Activated CD8-positive, alpha-beta memory T cell treated with anti-CD3 and anti-CD28 coated beads for 48 hours (primary cell): ENCODE data around the gene PEX11G.

Source experiments
- DNase-seq, 3 experiments: peaks; one replicate each; pipeline ENCODE4 v3.0.0-alpha.2; 2020; ENCODE audit warnings: low read depth in 2 of 3, low spot score in 2 of 3

PEX11G gene

DNA sequence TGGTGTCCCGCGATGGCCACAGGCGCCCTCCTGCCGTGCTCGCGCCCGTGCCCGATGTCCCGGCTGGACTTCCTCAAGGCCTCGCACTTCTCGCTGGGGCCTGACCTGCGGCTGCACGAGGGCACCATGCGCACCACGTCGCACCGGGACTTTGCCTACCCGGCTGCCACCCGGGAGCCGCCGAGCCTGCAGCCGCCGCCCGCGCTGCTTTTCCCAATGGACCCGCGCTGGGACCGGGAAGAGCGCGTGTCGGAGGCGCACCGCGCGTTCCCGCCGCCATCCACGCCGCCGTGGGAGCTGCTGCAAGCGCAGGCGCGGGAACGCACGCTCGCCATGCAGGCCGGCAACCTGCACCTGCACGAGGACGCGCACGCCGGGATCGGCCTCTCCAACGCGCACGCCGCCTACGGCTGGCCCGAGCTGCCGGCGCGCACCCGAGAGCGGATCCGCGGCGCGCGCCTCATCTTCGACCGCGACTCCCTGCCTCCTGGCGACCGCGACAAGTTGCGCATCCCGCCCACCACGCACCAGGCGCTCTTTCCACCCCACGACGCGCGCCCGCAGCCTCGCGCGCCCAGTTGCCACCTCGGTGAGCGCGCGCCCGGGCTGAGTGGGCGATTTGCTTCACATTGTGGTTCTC, 12.1 kb upstream of the PEX11G start:
- peak in 2 of 3 experiments; percentile 28 to 38 for DNase-seq

DNA sequence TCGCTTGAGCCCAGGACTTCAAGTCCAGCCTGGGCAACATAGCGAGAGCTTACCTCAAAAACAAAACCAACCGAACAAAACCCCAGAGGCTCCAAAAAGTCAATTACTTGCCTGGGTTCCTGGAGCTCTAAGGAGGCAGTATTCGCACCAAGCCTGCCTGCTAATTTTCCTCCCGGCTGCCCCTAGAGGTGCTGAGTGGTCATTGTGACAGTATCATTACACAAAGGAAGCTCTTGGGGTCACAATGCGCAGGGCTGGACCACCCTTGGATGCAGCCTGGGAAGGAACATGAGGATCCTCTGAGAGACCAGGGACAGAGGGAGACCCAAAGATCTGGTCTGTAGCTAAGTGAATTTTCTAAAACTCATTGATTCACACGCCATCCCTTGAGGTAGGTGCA, 8.5 kb upstream of the PEX11G start:
- no peak for DNase-seq

DNA sequence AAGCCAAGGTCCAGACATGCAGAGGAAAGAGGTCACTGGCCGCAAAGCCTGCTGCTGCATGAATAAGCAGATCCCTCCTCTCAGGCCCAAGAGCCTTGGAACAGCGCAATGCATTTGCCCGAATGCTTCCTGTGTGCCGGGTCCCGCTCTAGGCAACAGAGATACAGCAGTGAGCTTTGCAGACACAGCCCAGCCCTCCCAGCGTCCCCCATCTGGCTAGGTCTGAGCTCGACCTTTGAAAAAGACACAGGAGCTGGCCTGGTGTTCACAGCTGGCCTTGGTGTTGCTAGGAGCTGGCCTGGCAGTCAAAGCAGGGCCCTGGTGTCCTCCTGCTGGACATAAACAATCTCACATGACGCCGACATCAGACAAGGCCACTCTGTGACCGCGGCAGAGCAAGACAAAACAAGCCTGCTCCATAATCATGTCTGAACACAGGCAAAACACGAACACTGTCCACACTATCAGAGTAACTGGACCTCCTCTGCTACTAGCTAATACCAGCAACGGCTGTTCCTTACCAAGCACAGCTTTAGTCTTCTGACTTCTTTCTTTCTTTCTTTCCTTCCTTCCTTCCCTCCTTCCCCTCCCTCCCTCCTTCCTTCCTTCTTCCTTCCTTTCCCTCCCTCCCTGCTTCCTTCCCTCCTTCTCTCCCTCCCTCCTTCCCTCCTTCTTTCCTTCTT, 5.7 kb upstream of the PEX11G start:
- DNase-seq: no peak

DNA sequence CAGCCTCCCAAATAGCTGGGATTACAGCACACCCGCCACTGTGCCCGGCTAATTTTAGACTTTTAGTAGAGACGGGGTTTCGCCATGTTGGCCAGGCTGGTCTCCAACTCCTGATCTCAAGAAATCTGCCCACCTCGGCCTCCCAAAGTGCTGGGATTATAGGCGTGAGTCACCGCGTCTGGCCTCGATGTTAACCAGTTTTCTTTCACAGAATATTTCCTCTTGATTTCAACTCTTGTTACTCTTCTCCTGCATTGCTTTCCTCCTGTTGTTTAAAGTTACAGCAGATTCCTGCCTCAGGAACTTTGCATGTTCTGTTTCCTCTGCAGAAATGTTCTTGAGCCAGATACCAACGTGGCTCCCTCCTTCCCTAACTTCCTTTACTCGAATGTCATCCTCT, 3.7 kb upstream of the PEX11G start:
- DNase-seq: no peak

DNA sequence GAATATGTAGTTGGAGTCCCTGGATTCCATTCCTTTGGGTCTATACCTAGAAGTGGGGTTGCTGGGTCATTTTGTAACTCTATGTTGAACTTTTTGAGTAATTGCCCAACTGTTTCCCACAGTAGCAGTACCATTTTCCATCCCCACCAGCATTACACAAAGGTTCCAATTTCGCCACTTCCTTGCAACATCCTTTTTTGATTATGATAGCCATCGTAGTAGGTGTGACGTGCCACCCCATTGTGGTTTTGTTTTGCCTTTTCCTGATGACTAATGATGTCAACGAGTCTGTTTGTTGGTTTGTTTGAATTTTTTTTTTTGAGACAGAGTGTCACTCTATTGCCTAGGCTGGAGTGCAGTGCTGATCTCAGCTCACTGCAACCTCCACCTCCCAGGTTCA, 3.3 kb upstream of the PEX11G start:
- DNase-seq: peak in 1 of 3 experiments; percentile 35

DNA sequence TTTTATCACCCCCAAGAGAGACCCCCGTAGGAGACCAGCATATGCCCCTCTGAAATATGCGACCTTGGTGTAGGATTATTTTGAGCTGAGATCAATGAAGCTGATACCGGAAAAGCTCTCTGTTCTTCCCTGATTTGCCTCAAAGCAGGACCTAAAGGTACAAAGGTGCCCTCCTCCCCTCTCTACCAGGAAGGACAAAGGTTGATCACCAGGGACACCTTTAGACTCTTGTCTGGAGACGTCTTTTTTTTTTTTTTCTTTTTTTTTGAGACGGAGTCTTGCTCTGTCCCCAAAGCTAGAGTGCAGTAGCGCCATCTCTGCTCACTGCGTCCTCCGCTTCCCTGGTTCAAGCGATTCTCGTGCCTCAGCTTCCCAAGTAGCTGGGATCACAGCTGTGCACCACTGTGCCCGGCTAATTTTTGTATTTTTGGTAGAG, 792 bp upstream of the PEX11G start:
- DNase-seq: no peak

DNA sequence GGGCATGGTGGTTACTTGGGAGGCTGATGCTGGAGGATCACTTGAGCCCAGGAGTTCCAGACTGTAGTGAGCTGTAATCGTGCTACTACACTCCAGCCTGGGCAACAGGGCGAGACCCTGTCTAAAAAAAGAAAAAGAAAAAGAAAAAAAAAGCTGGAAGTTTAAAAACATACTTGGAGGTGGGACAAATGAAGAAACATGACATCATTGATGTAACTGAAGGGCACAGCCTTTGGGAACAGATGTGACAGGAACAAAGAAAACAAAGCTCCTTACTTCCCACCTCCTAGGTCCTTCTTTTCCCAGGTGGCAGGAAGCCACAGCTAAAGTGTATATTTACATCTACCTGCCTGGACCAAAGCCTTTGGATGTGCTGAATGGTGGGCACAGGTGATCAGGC, 1.9 kb downstream of the PEX11G start:
- no peak for DNase-seq

DNA sequence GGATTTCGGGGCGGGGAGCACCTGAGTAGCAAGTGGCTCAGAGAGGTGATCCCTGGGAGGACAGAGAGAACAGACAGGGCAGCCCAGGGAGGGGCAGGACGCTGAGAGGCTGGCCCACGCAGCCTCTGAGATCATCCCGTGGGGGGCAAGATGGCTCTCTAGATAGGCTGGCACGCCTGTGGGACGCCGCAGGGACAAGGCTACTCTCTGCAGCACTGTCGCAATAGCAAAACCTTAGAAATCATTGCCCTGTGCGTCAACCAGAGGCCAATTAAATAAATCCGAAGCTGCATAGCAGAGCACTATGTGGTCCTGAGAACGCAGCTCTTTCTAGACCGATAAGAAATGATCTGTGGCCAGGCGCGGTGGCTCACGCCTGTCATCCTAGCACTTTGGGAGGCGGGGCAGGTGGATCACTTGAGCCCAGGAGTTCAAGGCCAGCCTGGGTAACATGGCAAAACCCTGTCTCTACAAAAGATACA, 5.1 kb downstream of the PEX11G start:
- DNase-seq: no peak

DNA sequence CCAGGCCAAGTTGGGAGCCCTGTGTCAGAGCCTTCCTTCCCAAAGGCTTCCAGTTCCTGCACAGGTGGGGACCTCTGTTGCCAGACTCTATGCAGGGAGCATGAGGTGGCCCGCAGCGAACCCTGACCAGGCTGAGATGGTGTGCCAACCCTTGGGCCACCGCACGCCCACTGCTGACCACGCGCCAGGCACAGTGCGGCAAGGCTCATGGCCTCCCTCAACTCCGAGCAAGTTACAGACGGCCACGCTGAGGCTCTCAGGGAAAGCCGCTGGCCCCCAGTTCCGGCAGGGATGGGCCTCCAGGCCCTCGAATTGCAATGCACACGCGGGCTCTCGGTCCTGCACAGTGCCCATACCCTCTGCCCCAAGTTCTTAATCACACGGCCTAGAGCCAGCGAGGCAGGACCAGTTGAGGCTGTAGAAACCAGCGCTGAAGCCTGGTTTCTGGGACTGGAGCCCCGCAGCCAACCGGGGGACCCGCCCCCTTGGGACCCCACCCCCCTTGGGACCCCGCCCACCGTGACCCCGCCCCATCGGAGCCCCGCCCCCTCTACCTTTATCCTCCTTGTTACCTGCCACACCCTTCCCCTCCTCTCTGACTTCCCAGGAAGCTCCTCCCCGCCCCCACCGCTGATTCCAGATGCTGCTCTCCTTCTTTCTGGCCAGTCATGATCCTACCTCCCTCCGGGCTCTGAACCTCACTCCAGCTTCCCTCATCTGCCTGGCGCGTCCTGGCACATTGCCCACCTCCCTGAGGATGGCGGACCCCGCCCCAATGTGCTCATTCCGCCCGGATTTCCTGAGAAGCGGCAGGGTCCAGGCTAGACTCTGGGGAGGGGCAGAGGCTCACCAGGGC, 6.0 kb downstream of the PEX11G start:
- DNase-seq: no peak

DNA sequence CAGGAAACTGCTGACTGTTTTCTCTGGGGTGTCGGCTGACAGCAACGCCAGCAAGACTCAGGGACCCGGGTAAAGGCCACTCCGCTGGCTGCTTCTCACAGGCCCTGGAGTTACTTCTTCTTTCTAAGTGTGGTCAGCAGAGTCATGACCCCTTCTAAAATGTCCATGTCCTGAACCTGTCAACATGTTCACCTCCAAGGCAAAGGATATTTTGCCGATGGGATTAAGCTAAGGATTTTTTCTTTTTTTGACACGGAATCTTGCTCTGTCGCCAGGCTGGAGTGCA, 7.9 kb downstream of the PEX11G start:
- no peak for DNase-seq

DNA sequence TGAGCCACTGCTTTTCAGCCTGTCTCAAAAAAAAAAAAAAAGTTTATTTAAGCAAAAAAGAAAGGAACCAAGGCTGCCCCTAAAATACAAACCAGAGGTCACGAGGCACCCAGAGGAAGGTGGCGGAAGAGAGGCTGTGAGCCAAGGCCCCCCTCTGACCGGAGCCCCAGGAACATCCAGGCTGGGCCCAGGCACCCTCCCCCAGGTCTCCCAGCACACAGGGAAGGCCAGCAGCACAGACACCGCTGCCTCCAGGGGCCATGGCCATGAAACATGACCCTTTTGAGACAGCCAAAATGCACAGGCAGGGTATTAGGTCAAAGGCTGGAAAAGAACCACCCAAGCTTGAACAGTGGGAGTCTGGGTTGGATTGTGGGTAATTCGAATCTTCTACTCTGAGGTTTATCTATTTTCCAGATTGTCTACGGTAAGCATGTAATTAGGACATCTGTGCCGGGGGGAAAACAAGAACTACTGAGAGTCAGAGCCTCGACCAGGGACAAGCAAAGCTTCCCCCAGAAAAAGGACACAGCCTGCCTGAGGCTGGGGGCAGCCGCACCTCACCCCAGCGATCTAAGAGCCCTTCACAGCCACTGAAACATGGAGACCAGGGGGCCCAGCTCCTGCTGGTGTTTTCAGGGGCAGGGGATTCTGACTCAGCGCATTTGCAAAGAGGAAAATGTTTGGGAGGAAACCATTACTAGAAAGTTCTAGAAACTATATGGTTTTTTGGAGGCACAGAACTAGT, 8.4 kb downstream of the PEX11G start:
- DNase-seq: no peak

DNA sequence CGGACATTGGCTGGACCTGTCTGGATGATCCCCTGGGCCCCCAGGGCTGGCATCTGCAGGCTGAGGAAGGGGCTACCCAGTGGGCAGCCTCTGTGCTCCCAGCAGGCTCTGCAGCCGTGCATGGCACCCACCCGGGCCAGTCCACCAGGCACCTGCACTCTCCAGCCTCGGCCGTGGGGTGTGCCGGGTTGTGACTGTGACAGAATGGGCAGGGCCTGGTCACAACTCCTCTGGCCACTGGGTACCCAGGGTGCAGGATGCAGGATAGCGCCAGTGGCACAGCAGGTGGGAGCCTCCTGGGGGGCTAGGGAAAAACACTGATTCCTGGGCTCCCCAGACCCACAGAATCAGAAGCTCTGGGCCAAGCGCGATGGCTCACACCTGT, 10.0 kb downstream of the PEX11G start:
- DNase-seq: no peak

DNA sequence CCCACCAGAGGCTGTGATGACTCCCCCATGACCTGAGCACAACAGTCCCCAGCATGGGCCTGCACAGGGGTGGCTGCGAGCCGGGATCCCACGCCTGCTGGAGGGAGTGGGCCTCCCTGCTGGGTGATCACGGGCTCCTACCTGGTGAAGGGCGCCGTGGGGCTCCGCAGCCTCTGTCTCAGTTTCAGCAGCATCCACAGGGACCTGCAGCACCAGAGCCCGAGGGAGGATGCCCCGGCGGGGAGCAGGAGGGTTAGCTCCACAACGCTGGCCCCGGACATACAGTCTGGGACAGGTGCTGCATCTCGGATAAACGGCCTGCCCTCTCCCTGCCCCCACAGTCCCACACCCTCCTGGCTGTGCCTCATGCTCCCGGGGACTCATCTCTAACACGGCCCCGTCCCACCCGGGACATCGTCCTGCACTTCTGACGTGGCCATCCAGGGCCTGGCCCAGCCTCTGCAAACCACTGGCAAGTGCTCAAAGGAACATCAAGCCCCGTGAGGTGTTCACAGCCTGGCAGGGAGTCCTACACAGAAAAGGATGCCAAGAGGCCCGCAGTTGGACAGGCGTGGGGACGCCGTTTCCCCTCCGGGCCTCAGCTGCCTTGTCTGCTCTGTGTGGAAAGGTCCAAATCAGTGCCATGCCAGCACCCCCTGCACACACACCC, 10.5 kb downstream of the PEX11G start:
- no peak for DNase-seq

DNA sequence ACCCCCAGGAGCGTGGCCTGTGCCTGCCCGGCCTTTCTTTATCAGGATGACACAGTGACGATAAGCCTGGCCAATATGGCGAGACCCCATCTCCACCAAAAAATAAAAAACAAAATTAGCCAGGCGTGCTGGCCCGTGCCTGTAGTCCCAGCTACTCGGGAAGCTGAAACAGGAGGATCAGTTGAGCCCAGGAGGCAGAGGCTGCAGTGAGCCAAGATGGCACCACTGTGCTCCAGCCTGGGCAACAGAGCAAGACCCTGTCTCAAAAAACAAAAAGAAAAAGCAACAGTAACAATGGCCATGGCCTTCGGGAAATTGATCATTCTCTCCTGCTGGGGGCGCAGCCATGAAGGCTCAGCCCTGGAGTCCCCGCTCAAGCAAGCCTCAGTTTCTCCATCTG, 11.1 kb downstream of the PEX11G start:
- no peak for DNase-seq

DNA sequence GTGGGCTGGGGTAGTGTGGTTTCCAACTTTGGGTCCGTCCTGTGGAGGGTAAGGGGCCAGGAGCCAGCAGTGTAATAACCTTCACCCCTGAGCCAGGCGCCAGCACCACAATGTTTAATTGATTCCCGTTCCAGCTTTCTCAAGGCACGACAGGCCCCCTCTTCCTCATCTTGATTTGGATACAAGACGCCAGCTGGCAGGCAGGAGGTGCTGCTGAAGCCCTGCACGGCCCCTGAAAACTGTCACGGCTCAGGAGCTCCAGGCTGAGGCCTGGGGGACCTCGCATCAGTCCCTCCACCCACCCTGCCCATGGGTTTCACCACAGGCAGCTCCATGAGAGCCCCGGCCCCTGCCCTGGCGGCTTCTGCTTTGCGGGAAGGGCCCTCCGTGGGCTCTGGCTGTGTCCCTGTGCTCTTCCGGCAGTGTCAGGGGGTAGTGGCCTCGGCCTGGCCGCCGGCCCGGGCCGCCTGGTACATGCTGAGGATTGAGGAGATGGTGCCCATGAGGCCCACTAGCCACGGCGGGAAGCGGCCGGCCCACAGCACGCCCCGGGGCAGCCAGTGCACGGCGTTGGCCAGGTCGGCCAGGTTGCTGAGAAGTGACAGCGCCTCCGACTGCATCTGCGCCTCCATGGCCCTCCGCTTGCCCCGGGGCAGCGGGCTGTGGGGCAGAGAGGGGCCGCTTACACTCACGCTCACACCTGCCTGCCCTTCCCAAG, 11.9 kb downstream of the PEX11G start:
- DNase-seq: no peak

DNA sequence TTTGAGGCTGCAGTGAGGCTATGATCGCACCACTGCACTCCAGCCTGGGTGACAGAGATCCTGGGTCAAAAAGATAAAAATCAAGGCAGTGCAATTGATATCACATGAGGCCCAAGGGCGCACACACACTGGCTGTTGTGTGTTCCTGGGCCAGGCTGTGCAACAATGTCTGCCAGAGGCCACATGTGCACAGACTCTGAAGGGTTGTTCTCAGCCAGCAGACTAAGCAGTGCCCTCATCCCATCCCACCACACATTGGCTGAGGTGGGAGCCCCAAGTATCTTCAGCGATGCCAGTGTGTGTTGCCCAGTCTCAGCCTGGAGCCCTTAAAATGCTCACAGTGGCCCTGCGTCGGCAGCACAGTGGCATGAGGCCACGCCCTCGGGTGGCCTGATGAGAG, 12.6 kb downstream of the PEX11G start:
- DNase-seq: no peak

DNA sequence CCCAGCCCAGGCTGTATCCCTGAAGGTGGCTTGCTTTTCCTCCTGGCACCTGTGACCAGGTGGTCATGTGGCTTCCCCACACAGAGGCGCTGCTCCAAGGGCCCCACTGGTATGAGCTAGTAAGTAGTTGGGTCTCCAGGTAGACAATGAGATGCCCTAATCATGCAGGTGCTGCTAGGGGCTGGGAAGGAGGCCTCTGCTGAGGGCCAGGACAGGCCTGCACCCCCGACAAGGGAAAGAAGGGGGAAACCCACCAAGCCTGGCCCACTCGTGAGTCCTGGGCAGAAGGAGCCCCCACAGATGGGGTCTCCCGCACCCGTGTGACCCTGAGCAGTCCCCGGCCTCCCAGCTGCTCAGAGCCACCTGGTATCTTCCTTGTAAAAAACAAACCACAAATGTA, 13.2 kb downstream of the PEX11G start:
- DNase-seq: no peak

DNA sequence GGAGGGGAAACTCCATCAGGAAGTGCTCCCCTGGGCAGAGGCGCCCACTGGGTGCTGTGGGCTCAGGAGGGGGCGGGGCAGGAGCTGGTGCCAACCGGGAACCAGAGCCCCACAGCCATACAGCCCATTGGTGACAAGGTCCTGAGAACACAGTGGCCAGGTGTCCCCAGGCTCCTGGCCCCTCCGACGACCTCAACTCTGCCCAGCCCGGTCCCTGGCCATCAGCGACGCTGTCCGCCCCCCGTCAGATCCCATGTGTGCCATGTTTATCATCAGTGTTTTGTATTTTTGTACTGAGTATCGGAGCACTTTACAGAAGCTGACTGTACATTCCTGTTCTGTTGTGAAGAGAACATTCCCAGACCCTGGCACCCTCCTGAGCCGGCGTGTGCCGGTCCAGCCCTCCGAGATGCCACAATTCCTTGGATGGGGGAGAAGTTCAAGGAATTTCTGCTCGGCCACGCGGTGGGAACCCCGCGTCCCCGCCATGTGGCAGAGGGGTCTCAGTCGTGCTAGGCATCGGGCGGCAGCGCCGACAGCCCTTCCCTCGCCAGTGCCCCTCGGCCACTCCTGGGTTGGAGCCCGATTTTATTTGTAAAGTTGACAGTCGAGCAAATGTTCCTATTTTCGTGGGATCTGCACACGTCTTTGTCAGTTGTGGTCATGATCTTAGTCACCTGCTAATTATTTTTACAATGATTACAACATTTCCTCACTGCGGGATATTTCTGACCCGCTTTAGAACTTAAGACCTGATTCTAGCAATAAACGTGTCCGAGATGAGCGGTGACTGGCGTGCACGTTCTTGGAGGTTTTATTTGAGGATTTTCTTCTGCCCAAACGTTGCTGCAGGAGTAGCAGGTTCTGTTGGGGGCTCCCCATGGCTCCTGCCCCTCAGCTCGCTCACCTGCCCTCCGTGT, 16.9 kb downstream of the PEX11G start:
- no peak for DNase-seq

DNA sequence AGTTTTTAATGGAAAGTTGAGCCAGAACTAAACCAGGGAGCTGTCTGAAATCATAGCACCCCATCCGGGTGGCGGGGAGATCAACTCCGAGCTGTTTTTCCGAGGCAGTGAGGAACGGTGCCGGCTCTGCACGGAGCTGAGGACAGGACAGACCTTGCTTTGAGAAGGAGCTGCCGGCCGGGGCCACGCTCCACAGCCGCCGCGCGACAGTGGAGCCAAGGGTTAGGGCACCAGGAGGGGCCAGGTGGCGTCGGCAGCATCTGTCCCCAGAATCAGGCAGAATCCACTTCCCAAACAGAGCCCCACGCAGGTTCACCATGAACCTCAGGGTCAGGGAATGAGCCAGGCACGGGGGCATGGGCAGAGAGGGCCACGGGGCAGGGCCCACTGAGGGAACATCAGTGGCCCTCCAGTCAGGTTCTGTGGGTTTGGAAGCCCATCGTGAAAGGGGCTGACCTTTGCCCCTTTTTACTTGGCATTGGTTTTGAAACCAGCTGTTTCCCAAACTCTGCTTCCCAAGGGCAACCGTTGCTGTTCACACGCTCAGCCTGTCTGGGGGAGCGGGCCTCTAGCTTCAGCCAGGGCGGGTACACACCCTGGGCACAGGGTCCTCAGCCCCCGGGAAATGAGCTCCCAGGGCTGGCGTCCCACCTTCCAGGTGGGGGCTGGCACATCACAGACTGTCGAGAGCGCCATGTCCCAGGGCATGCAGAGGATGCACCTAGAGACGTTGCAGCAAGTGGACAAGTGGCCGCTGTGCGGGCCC, 18.1 kb downstream of the PEX11G start:
- DNase-seq: no peak
